Upper lobe of right lung (tissue), 1 donor: ENCODE results near the gene TPX2. TPM values are rescaled to one million over a fixed set of nuclear protein-coding genes. Genes with fewer than 3 reads are reported as not detected.

Experiments used
- ATAC-seq: fragments of 200-7000 bp; cut with Tn5 transposase; one replicate; pipeline ENCODE4 v1.9.1; 2020; ENCODE audit warnings: mild to moderate bottlenecking, moderate library complexity
- DNase-seq: peaks from one replicate; pipeline ENCODE4 v3.0.0-alpha.2; 2020
- H3K27ac ChIP-seq: fragments of 200-600 bp; one replicate; pipeline ENCODE4 v1.8.0; 2022
- H3K27me3 ChIP-seq: fragments of 200-600 bp; one replicate; pipeline ENCODE4 v1.8.0; 2022; ENCODE audit warnings: mild to moderate bottlenecking
- H3K36me3 ChIP-seq: fragments of 200-600 bp; one replicate; pipeline ENCODE4 v1.8.0; 2022
- H3K4me1 ChIP-seq: fragments of 200-600 bp; one replicate; pipeline ENCODE4 v1.8.0; 2022
- H3K4me3 ChIP-seq: fragments of 200-600 bp; one replicate; pipeline ENCODE4 v1.8.0; 2022; ENCODE audit warnings: mild to moderate bottlenecking
- H3K9me3 ChIP-seq: fragments of 200-600 bp; one replicate; pipeline ENCODE4 v1.8.0; 2022
- CTCF ChIP-seq: fragments of 200-600 bp; IDR thresholded peaks from one replicate; pipeline ENCODE4 v1.8.0; 2022; ENCODE audit warnings: antibody characterized with exemption
- intact Hi-C: fragments of 100-400 bp; cut with DNase I; formaldehyde crosslinking; loops from one replicate; pipeline ENCODE4 v1.11.0; 2022
- total RNA-seq: library from RNA; stranded (reverse); fragmentation: NEBNext Ultra II Directional; extraction: Animal tissue kit (Norgen Biotek cat#: 25700); gene quantifications from one replicate; pipeline ENCODE4 v1.2.1, GENCODE V29; 2021
- donor health status: DM: no; HTN: yes; CAD: no; lungs with severe emphysema.

Gene TPX2
- total RNA-seq, 1 donor from 2014 or later = 1.6 TPM

GRCh38 chr20:31708736-31709534 is 30.2 kb upstream of the TPX2 start:
- ATAC-seq = no peak
- H3K36me3 ChIP-seq = peaks cover 48% of the 10 kb centered on the region
- no peak for TF ChIP-seq CTCF
- DNase-seq = no peak
- H3K9me3 ChIP-seq = no peaks in the 10 kb centered on the region
- H3K27ac ChIP-seq = peak overlapping the region; percentile 31
- H3K27me3 ChIP-seq = no peaks in the 10 kb centered on the region
- intact Hi-C loops = no loop called here
- H3K4me1 ChIP-seq = peaks cover 89% of the 10 kb centered on the region
- no peak overlapping the region for H3K4me3 ChIP-seq

GRCh38 chr20:31709939-31710338 is 29.2 kb upstream of the TPX2 start:
- Histone ChIP-seq H3K36me3 (peaks cover 57% of the 10 kb centered on the region), H3K9me3 (no peaks in the 10 kb centered on the region), H3K4me1 (peaks cover 90% of the 10 kb centered on the region), H3K4me3 (no peak overlapping the region), H3K27me3 (no peaks in the 10 kb centered on the region), H3K27ac (peak overlapping the region; percentile 95)
- no peak for TF ChIP-seq CTCF
- DNase-seq (no peak), ATAC-seq (no peak)
- intact Hi-C loops = no loop called here

- Histone ChIP-seq H3K4me3 (no peak overlapping the region), H3K4me1 (peaks cover 90% of the 10 kb centered on the region), H3K27me3 (no peaks in the 10 kb centered on the region), H3K27ac (peak overlapping the region; percentile 95), H3K9me3 (no peaks in the 10 kb centered on the region), H3K36me3 (peaks cover 62% of the 10 kb centered on the region)
- TF ChIP-seq CTCF = no peak
- intact Hi-C loops = no loop called here
- no peak for ATAC-seq
- DNase-seq = peak; percentile 73
These were observed 28.5 kb upstream of the TPX2 start for GRCh38 chr20:31710423-31711108.

GRCh38 chr20:31711179-31712111 is 27.6 kb upstream of the TPX2 start:
- Histone ChIP-seq H3K4me1 (peaks cover 92% of the 10 kb centered on the region), H3K9me3 (no peaks in the 10 kb centered on the region), H3K36me3 (peaks cover 64% of the 10 kb centered on the region), H3K27ac (peak overlapping the region; percentile 95), H3K4me3 (no peak overlapping the region), H3K27me3 (no peaks in the 10 kb centered on the region)
- intact Hi-C loops = no loop called here
- ATAC-seq (no peak), DNase-seq (no peak)
- no peak for TF ChIP-seq CTCF

- Histone ChIP-seq H3K27me3 (no peaks in the 10 kb centered on the region), H3K9me3 (no peaks in the 10 kb centered on the region), H3K27ac (peak overlapping the region; percentile 95), H3K4me1 (peaks cover 94% of the 10 kb centered on the region), H3K36me3 (peaks cover 65% of the 10 kb centered on the region), H3K4me3 (peak overlapping the region; percentile 8)
- no peak for TF ChIP-seq CTCF
- peak; percentile 27 for ATAC-seq
- intact Hi-C loops = no loop called here
- no peak for DNase-seq
These were observed 27.0 kb upstream of the TPX2 start for GRCh38 chr20:31712112-31712553.
